GM12878 (cell line): ENCODE measurements around the gene PCDHB14.

Experiments used
- ASH2L ChIP-seq: fragments of 300-600, 200-600 bp; sonication (generic); IDR thresholded peaks from 2 replicates; pipeline ENCODE4 v1.6.1; 2017; ENCODE audit warnings: low read depth, mild to moderate bottlenecking, borderline replicate concordance
- BRCA1 ChIP-seq: IDR thresholded peaks from 2 replicates; pipeline ENCODE4 v1.6.1; 2011; ENCODE audit warnings: low read depth, low read length, improper control_type of control experiment
- CHD2 ChIP-seq: IDR thresholded peaks from 2 replicates; pipeline ENCODE4 v1.6.1; 2011; ENCODE audit warnings: low read depth, low read length, improper control_type of control experiment, borderline replicate concordance
- CTCF ChIP-seq, 3 experiments: IDR thresholded peaks in 2 of 3; conservative IDR thresholded peaks in 1 of 3; 2 replicates each; pipeline ENCODE4 v1.5.1; 2011; ENCODE audit warnings: low read depth in 3 of 3, low read length in 3 of 3, mild to moderate bottlenecking in 3 of 3, control low read depth in 2 of 3, moderate library complexity in 2 of 3, inconsistent platforms in 1 of 3, mixed read lengths in 1 of 3; ENCODE audit not compliant: control insufficient read depth in 2 of 3, insufficient read depth in 1 of 3; ENCODE audit errors: extremely low read depth in 1 of 3
- EP300 ChIP-seq, 2 experiments: fragments of 150-350 bp in 1 of 2; IDR thresholded peaks; 2 replicates each; pipeline ENCODE4 v1.6.1; 2011 to 2012; ENCODE audit warnings: low read depth in 2 of 2, low read length in 2 of 2, borderline replicate concordance in 1 of 2, improper control_type of control experiment in 1 of 2, inconsistent platforms in 1 of 2; ENCODE audit not compliant: control insufficient read depth in 1 of 2
- GABPA ChIP-seq: IDR thresholded peaks from 2 replicates; pipeline ENCODE4 v1.6.1; 2014; ENCODE audit warnings: antibody characterized with exemption, low read depth, mild to moderate bottlenecking, inconsistent platforms
- MAX ChIP-seq: IDR thresholded peaks from 2 replicates; pipeline ENCODE4 v1.6.1; 2012; ENCODE audit warnings: low read depth, low read length, improper control_type of control experiment
- MYC ChIP-seq: IDR thresholded peaks from 2 replicates; pipeline ENCODE4 v1.6.1; 2011; ENCODE audit warnings: mild to moderate bottlenecking, low read length, moderate library complexity, inconsistent platforms; ENCODE audit not compliant: insufficient read depth, insufficient replicate concordance, insufficient read length, severe bottlenecking
- NR2C1 ChIP-seq: fragments of 450-650 bp; IDR thresholded peaks from 2 replicates; pipeline ENCODE4 v1.6.1; 2017; ENCODE audit warnings: antibody characterized with exemption, mild to moderate bottlenecking, moderate library complexity
- POLR2A ChIP-seq: IDR thresholded peaks from 2 replicates; pipeline ENCODE4 v1.6.1; 2011; ENCODE audit warnings: low read depth, mild to moderate bottlenecking, low read length
- POLR2AphosphoS2 ChIP-seq: IDR thresholded peaks from 2 replicates; pipeline ENCODE4 v1.6.1; 2011; ENCODE audit warnings: low read depth, mild to moderate bottlenecking, low read length, improper control_type of control experiment, moderate library complexity
- USF1 ChIP-seq: IDR thresholded peaks from 2 replicates; pipeline ENCODE4 v1.6.1; 2011; ENCODE audit warnings: borderline replicate concordance, low read depth, mild to moderate bottlenecking, moderate library complexity, mixed read lengths, low read length; ENCODE audit not compliant: insufficient read depth; ENCODE audit errors: extremely low read length
- YY1 ChIP-seq: IDR thresholded peaks from 2 replicates; pipeline ENCODE4 v1.6.1; 2011; ENCODE audit warnings: low read depth, mild to moderate bottlenecking, low read length
- ZNF274 ChIP-seq: IDR thresholded peaks from one replicate; pipeline ENCODE4 v1.8.0; 2011; ENCODE audit not compliant: insufficient read length, insufficient read depth

GRCh38 chr5:141261238-141261546 is 38.0 kb downstream of the PCDHB14 start:
- TF ChIP-seq CTCF (IDR thresholded peaks at IDR 0.05 in 2 of 3, conservative IDR thresholded peaks at IDR 0.05 in 1 of 3; ENCODE audit: control insufficient read depth in 2 of 3, extremely low read depth in 1 of 3, insufficient read depth in 1 of 3, low read depth in 3 of 3, low read length in 3 of 3) (no peak), EP300 (IDR thresholded peaks at IDR 0.05; ENCODE audit: borderline replicate concordance in 1 of 2, control insufficient read depth in 1 of 2, low read depth in 2 of 2, low read length in 2 of 2) (no peak), MYC (no peak), ASH2L (no peak), POLR2AphosphoS2 (no peak), CHD2 (no peak), USF1 (no peak), YY1 (no peak), POLR2A (no peak), BRCA1 (no peak), MAX (no peak), NR2C1 (no peak), GABPA (no peak), ZNF274 (no peak)
